ENCODE results near the gene OLIG1.

GRCh38 chr21:33075128-33075527 lies 5.2 kb downstream of the OLIG1 start:
- no peak for TF ChIP-seq POLR2A (IDR thresholded peaks at IDR 0.05)
- no peak for TF ChIP-seq CTCF (IDR thresholded peaks at IDR 0.05 in 4 of 5, conservative IDR thresholded peaks at IDR 0.05 in 1 of 5)

All from gastrocnemius medialis (tissue), 4 donors.